ENCODE results near the gene PLCD3.

DNA sequence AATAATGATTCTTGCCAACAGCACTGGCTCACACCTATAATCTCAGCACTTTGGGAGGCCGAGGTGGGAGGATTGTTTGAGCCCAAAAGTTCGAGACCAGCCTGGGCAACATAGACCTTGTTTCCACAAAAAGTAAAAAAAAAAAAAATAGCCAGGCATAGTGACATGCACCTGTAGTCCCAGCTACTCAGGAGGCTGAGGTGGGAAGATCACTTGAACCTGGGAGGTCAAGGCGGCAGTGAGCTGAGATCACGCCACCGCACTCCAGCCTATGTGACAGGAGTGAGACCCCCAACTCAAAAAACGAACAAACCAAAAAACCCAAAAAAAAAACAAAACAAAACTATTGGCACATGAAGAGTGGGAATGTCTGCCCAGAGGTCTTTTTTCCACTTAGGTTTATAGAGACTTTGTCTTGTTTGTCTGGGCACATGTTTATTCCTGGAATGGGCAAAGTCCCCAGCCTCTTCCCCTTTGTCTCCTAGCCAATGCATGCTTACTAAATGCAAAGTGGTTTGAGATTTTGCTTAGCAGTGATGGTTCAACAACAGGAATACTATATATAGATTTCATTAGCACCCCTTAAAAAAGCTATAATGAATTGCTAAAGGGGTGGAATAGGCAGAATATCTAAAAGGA, 45.3 kb downstream of the PLCD3 start:
- no peak for TF ChIP-seq POLR2A (IDR thresholded peaks at IDR 0.05)
- TF ChIP-seq, protein P1, sequence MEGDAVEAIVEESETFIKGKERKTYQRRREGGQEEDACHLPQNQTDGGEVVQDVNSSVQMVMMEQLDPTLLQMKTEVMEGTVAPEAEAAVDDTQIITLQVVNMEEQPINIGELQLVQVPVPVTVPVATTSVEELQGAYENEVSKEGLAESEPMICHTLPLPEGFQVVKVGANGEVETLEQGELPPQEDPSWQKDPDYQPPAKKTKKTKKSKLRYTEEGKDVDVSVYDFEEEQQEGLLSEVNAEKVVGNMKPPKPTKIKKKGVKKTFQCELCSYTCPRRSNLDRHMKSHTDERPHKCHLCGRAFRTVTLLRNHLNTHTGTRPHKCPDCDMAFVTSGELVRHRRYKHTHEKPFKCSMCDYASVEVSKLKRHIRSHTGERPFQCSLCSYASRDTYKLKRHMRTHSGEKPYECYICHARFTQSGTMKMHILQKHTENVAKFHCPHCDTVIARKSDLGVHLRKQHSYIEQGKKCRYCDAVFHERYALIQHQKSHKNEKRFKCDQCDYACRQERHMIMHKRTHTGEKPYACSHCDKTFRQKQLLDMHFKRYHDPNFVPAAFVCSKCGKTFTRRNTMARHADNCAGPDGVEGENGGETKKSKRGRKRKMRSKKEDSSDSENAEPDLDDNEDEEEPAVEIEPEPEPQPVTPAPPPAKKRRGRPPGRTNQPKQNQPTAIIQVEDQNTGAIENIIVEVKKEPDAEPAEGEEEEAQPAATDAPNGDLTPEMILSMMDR (IDR thresholded peaks at IDR 0.05): no peak

Measured in Peyer's patch (tissue), 4 donors.